Stomach (tissue), 4 donors: ENCODE results near the gene ANKS1A.

ENCODE experiments used
- EP300 ChIP-seq: sonication (generic); formaldehyde crosslinking; IDR thresholded peaks from one replicate; pipeline ENCODE4 v1.6.1; 2017; ENCODE audit warnings: antibody characterized with exemption
- POLR2A ChIP-seq, 4 donors: fragments of 450-650 bp; IDR thresholded peaks; one replicate each; pipeline ENCODE4 v1.6.1; 2016; ENCODE audit warnings: antibody characterized with exemption in 4 of 4, control low read depth in 2 of 4, mild to moderate bottlenecking in 1 of 4, moderate library complexity in 1 of 4
- POLR2AphosphoS5 ChIP-seq, 3 donors: sonication (generic); formaldehyde crosslinking; IDR thresholded peaks; one replicate each; pipeline ENCODE4 v1.6.1; 2016; ENCODE audit warnings: antibody characterized with exemption in 3 of 3
- TF ChIP-seq, protein P1 (sequence below), 7 experiments: fragments of 450-650 bp in 4 of 7; fragments of 200-600 bp in 3 of 7; sonication (generic) in 3 of 7; IDR thresholded peaks; one replicate each; pipeline ENCODE4 v1.5.1; 2016 to 2019; ENCODE audit warnings: antibody characterized with exemption in 7 of 7, control low read depth in 2 of 7, mild to moderate bottlenecking in 1 of 7

DNA sequence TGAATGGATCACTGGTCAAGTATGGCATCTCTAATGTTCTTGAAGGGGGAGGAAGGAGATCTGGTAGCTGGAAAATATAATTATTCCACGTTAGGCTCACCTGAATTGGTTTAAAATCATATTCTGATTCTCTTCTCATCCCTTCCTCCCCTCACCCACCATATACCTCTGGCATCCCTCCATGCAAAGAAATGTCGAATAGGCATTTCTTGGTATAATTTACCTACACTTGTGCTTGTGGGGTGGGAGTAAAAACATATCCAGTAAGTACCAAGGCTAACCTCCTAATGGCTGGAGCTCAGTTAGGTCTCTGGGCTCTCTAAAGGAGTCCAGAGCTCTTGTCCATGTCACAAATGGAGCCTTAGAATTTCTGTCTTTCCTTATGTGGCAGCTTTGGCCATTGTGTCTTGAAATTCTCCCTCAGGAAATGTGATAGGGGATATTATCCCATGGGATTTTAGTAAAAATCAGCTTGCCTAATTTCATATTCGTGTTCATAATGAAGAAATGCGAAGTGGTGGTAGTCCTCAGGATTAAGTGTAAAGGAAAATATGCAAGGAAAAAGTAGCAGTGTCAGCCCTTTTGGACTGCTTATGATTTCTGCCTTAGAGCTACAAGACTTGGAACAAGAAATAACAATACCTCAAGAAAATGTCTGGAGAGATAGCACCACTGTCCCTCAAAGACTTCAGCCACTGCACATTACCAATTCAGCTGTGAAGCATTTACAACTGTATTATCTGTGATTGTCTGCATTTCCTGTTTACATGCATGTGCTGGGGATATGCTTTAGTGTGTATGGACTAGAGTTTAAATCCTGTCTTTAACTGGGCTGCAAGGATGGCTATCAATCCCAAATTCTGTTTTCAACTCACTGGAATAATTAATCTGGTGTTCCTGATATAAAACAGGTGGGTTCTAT is 13.5 kb upstream of the ANKS1A start:
- TF ChIP-seq, protein P1, sequence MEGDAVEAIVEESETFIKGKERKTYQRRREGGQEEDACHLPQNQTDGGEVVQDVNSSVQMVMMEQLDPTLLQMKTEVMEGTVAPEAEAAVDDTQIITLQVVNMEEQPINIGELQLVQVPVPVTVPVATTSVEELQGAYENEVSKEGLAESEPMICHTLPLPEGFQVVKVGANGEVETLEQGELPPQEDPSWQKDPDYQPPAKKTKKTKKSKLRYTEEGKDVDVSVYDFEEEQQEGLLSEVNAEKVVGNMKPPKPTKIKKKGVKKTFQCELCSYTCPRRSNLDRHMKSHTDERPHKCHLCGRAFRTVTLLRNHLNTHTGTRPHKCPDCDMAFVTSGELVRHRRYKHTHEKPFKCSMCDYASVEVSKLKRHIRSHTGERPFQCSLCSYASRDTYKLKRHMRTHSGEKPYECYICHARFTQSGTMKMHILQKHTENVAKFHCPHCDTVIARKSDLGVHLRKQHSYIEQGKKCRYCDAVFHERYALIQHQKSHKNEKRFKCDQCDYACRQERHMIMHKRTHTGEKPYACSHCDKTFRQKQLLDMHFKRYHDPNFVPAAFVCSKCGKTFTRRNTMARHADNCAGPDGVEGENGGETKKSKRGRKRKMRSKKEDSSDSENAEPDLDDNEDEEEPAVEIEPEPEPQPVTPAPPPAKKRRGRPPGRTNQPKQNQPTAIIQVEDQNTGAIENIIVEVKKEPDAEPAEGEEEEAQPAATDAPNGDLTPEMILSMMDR (IDR thresholded peaks at IDR 0.05), result no peak
- no peak for TF ChIP-seq POLR2A (IDR thresholded peaks at IDR 0.05)
- no peak for TF ChIP-seq EP300
- no peak for TF ChIP-seq POLR2AphosphoS5 (IDR thresholded peaks at IDR 0.05)
